HepG2 (cell line): ENCODE results near the gene PIM1. TPM values are rescaled to one million over a fixed set of nuclear protein-coding genes. Genes with fewer than 3 reads are reported as not detected.

ENCODE experiments used
- BATF2 ChIP-seq: sonication (generic); formaldehyde crosslinking; IDR thresholded peaks from 2 replicates; pipeline ENCODE4 v1.8.0; 2022; ENCODE audit warnings: mild to moderate bottlenecking, missing genetic modification reagents, moderate library complexity
- ETV5 ChIP-seq: IDR thresholded peaks from 2 replicates; pipeline ENCODE4 v1.6.1; 2018; ENCODE audit warnings: missing biosample characterization, missing genetic modification reagents, inconsistent platforms, borderline replicate concordance
- HINFP ChIP-seq: sonication (generic); formaldehyde crosslinking; IDR thresholded peaks from 2 replicates; pipeline ENCODE4 v1.4.0; 2020; ENCODE audit warnings: low read depth, mild to moderate bottlenecking, missing genetic modification reagents
- HMG20B ChIP-seq: conservative IDR thresholded peaks from 2 replicates; pipeline ENCODE4 v1.6.1; 2016; ENCODE audit warnings: missing genetic modification reagents, missing compliant biosample characterization
- HNF4G ChIP-seq, 2 experiments: sonication (generic) in 1 of 2; formaldehyde crosslinking in 1 of 2; IDR thresholded peaks; 2 replicates each; pipeline versions ENCODE4 v1.4.0 to v1.6.1; 2011 to 2020; ENCODE audit warnings: borderline replicate concordance in 2 of 2, low read depth in 2 of 2, mild to moderate bottlenecking in 2 of 2, low read length in 1 of 2, missing genetic modification reagents in 1 of 2, moderate library complexity in 1 of 2
- KDM1A ChIP-seq: IDR thresholded peaks from 2 replicates; pipeline ENCODE4 v1.6.1; 2016; ENCODE audit warnings: missing compliant biosample characterization
- NCOA2 ChIP-seq: sonication (generic); formaldehyde crosslinking; IDR thresholded peaks from 2 replicates; pipeline ENCODE4 v1.8.0; 2022; ENCODE audit warnings: inconsistent platforms
- NFYC ChIP-seq: IDR thresholded peaks from 2 replicates; pipeline ENCODE4 v1.6.1; 2016; ENCODE audit warnings: missing genetic modification reagents, missing compliant biosample characterization
- PHF8 ChIP-seq: sonication (generic); formaldehyde crosslinking; IDR thresholded peaks from 2 replicates; pipeline ENCODE4 v1.5.0; 2020; ENCODE audit warnings: missing genetic modification reagents
- TFDP1 ChIP-seq: IDR thresholded peaks from 2 replicates; pipeline ENCODE4 v1.6.1; 2016; ENCODE audit warnings: missing compliant biosample characterization, missing genetic modification reagents, borderline replicate concordance
- ZFP41 ChIP-seq: sonication (generic); formaldehyde crosslinking; IDR thresholded peaks from 2 replicates; pipeline ENCODE4 v1.4.0; 2020; ENCODE audit warnings: mild to moderate bottlenecking, missing genetic modification reagents, borderline replicate concordance
- ZHX2 ChIP-seq, 2 experiments: sonication (generic) in 1 of 2; formaldehyde crosslinking in 1 of 2; IDR thresholded peaks; 2 replicates each; pipeline versions ENCODE4 v1.6.1 to v1.9.0; 2014 to 2022; ENCODE audit warnings: antibody characterized with exemption in 1 of 2, borderline replicate concordance in 1 of 2, inconsistent platforms in 1 of 2, low read depth in 1 of 2, missing genetic modification reagents in 1 of 2
- ZIK1 ChIP-seq: sonication (generic); formaldehyde crosslinking; IDR thresholded peaks from 2 replicates; pipeline ENCODE4 v1.5.0; 2020; ENCODE audit warnings: mild to moderate bottlenecking, low read depth, missing genetic modification reagents, borderline replicate concordance
- ZNF12 ChIP-seq: sonication (generic); formaldehyde crosslinking; IDR thresholded peaks from 2 replicates; pipeline ENCODE4 v1.5.0; 2020; ENCODE audit warnings: missing genetic modification reagents
- ZSCAN25 ChIP-seq: sonication (generic); formaldehyde crosslinking; IDR thresholded peaks from 2 replicates; pipeline ENCODE4 v1.8.0; 2022; ENCODE audit warnings: mild to moderate bottlenecking, missing genetic modification reagents
- polyA plus RNA-seq, 8 experiments: library from polyadenylated mRNA; depleted of rRNA in 3 of 8; stranded (reverse) in 7 of 8; unstranded in 1 of 8; fragments of >200 nt; fragmentation: Illumina TruSeq in 4 of 8; extraction: Trizol in 4 of 8; gene quantifications; 2 replicates each; pipeline versions ENCODE4 v1.2.1 to v1.2.3, GENCODE V29; 2011 to 2016; ENCODE audit warnings: low read depth in 4 of 8, missing spikeins in 1 of 8, mixed read lengths in 1 of 8; ENCODE audit not compliant: insufficient read depth in 1 of 8
- total RNA-seq, 5 experiments: library from RNA; depleted of rRNA; stranded (reverse); fragments of >200 nt; fragmentation: Illumina TruSeq; extraction: Trizol; gene quantifications; 2 replicates each; pipeline ENCODE4 v1.2.3, GENCODE V29; 2016; ENCODE audit warnings: low read depth in 1 of 5

The PIM1 gene
- total and polyA plus RNA-seq, 2 of the 13 experiments (the other 11 are each of a cell fraction or from before 2014, with no cell fraction given), result 29.4 to 117 TPM

GRCh38 chr6:37170273-37171200 is 585 bp downstream of the PIM1 start (continued):
- TF ChIP-seq TFDP1 (CRISPR knock-in tag) (no peak), ZIK1 (0 out of 2 replicates have a peak, but pooled peaks have one; percentile 30), KDM1A (CRISPR knock-in tag) (no peak), ETV5 (no peak), HNF4G (IDR thresholded peaks at IDR 0.05; ENCODE audit: borderline replicate concordance, low read depth, low read length) (no peak), HNF4G (CRISPR knock-in tag; IDR thresholded peaks at IDR 0.05; ENCODE audit: borderline replicate concordance, low read depth) (no peak), HINFP (CRISPR knock-in tag) (0 out of 2 replicates have a peak, but pooled peaks have one; percentile 30), HMG20B (CRISPR knock-in tag) (no peak), PHF8 (CRISPR knock-in tag) (no peak; the same call in none of the 2 replicates), BATF2 (CRISPR knock-in tag) (peak; percentile 41; the same call in 1 of the 2 replicates), ZNF12 (CRISPR knock-in tag) (no peak), ZHX2 (IDR thresholded peaks at IDR 0.05; ENCODE audit: low read depth) (no peak), ZHX2 (CRISPR knock-in tag; IDR thresholded peaks at IDR 0.05; ENCODE audit: borderline replicate concordance) (no peak; the same call in none of the 2 replicates), ZSCAN25 (CRISPR knock-in tag) (peak; percentile 50), NCOA2 (CRISPR knock-in tag) (no peak; the same call in 1 of the 2 replicates), NFYC (CRISPR knock-in tag) (no peak), ZFP41 (CRISPR knock-in tag) (no peak; the same call in 1 of the 2 replicates)
